HTERT RPE-1 (cell line): ENCODE results near the gene ZBTB8A.

Experiments used
- in situ Hi-C: fragments of 300-500 bp; cut with MboI; formaldehyde crosslinking; loops from 4 replicates; pipeline ENCODE4 v1.14.3; 2020; ENCODE audit warnings: low sequenced_read_pairs

The ZBTB8A gene

GRCh38 chr1:32651461-32652073, 112.3 kb downstream of the ZBTB8A start:
- in situ Hi-C loops, result no loop called here

DNA sequence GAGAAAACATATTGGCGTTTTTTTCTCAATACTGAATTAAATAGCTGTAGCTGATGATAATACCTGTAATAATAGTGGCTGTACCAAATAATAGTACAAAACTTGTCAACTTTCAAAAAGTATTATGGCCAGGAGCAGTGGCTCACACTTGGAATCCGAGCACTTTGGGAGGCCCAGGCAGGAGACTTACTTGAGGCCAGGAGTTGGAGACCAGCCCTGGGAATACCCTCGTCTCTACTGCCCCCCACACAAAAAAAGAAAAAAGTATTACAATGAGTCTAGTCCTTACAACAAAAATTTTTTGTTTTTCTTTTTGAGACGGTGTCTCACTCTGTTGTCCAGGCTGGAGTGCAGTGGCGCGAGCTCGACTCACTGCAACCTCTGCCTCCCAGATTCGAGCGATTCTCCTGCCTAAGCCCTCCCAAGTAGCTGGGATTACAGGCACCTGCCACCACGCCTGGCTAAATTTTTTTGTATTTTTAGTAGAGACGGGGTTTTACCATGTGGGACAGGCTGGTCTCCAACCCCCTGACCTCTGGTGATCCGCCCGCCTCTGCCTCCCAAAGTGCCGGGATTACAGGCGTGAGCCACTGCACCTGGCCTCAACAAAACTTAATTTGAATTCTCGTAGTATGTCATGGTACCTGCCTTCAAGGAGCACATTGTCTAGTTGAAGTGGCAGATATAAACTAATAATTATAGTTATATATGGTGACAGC, 113.2 kb downstream of the ZBTB8A start:
- in situ Hi-C loops, result no loop called here
